ENCODE data around the gene TRIM25.
A peak's percentile ranks its signal among the peaks of the same experiment; 100 is the strongest.

TRIM25 gene

GRCh38 chr17:56913867-56914580 is at the start of gene TRIM25:
TRIM25 (minus strand) TSS chr17:56914049; CDS start chr17:56913988, 61 bp downstream.
- peak within 1 kb of the TSS; percentile 95 for H3K27ac ChIP-seq (ENCODE audit: low read depth, low read length)
- H3K27me3 ChIP-seq (ENCODE audit: control insufficient read depth in 5 of 5, insufficient read depth in 4 of 5, low read length in 5 of 5) = no peaks in the 10 kb centered on the region
- peak within 1 kb of the TSS; percentile 87 to 98 (median 97) for H3K4me3 ChIP-seq (ENCODE audit: low read depth in 1 of 5, low read length in 5 of 5)
- peaks cover 0 to 2% (median 0%) of the 10 kb centered on the region in 5 donors for H3K36me3 ChIP-seq (ENCODE audit: control insufficient read depth in 5 of 5, insufficient read depth in 5 of 5, low read length in 5 of 5)
- H3K9me3 ChIP-seq (ENCODE audit: control insufficient read depth in 5 of 5, low read length in 5 of 5) = peaks cover 0 to 4% (median 0%) of the 10 kb centered on the region in 5 donors
- peak within 1 kb of the TSS; percentile 86 to 97 (median 96) for H3K9ac ChIP-seq (ENCODE audit: low read length in 5 of 5)
- peaks cover 18 to 66% (median 58%) of the 10 kb centered on the region in 5 donors for H3K4me1 ChIP-seq (ENCODE audit: control insufficient read depth in 5 of 5, insufficient read depth in 5 of 5, low read length in 5 of 5)

- H3K27ac ChIP-seq (ENCODE audit: low read depth, low read length) = peak within 1 kb of the TSS; percentile 84
- peak within 1 kb of the TSS; percentile 80 to 95 (median 92) for H3K4me3 ChIP-seq (ENCODE audit: low read depth in 1 of 5, low read length in 5 of 5)
- H3K9me3 ChIP-seq (ENCODE audit: control insufficient read depth in 5 of 5, low read length in 5 of 5) = no peaks in the 10 kb centered on the region
These were observed 47.0 kb upstream of the TRIM25 start, which contains the start of gene COIL for GRCh38 chr17:56960596-56961538. COIL (minus strand) TSS chr17:56961050; CDS start chr17:56961019, 31 bp downstream.

GRCh38 chr17:56956992-56957391 is 43.1 kb upstream of the TRIM25 start:
- H3K4me3 ChIP-seq (ENCODE audit: low read depth in 1 of 5, low read length in 5 of 5) = no peak overlapping the region
- peaks cover 2 to 17% (median 12%) of the 10 kb centered on the region in 5 donors for H3K4me1 ChIP-seq (ENCODE audit: control insufficient read depth in 5 of 5, insufficient read depth in 5 of 5, low read length in 5 of 5)
- no peak overlapping the region for H3K27ac ChIP-seq (ENCODE audit: low read depth, low read length)
- no peaks in the 10 kb centered on the region for H3K9me3 ChIP-seq (ENCODE audit: control insufficient read depth in 5 of 5, low read length in 5 of 5)
- no peaks in the 10 kb centered on the region for H3K27me3 ChIP-seq (ENCODE audit: control insufficient read depth in 5 of 5, insufficient read depth in 4 of 5, low read length in 5 of 5)
- no peaks in the 10 kb centered on the region for H3K36me3 ChIP-seq (ENCODE audit: control insufficient read depth in 5 of 5, insufficient read depth in 5 of 5, low read length in 5 of 5)
- H3K9ac ChIP-seq (ENCODE audit: low read length in 5 of 5) = no peak overlapping the region

More at GRCh38 chr17:56960596-56961538, 47.0 kb upstream of the TRIM25 start, which contains the start of gene COIL:
- no peaks in the 10 kb centered on the region for H3K36me3 ChIP-seq (ENCODE audit: control insufficient read depth in 5 of 5, insufficient read depth in 5 of 5, low read length in 5 of 5)
- peaks cover 2 to 17% (median 12%) of the 10 kb centered on the region in 5 donors for H3K4me1 ChIP-seq (ENCODE audit: control insufficient read depth in 5 of 5, insufficient read depth in 5 of 5, low read length in 5 of 5)
- no peaks in the 10 kb centered on the region for H3K27me3 ChIP-seq (ENCODE audit: control insufficient read depth in 5 of 5, insufficient read depth in 4 of 5, low read length in 5 of 5)
- peak within 1 kb of the TSS; percentile 76 to 91 (median 89) for H3K9ac ChIP-seq (ENCODE audit: low read length in 5 of 5)

- H3K27ac ChIP-seq (ENCODE audit: low read depth, low read length) = no peak overlapping the region
- H3K9me3 ChIP-seq (ENCODE audit: control insufficient read depth in 5 of 5, low read length in 5 of 5) = no peaks in the 10 kb centered on the region
- H3K4me1 ChIP-seq (ENCODE audit: control insufficient read depth in 5 of 5, insufficient read depth in 5 of 5, low read length in 5 of 5) = peaks cover 0 to 5% (median 0%) of the 10 kb centered on the region in 5 donors
- no peak overlapping the region for H3K4me3 ChIP-seq (ENCODE audit: low read depth in 1 of 5, low read length in 5 of 5)
- H3K36me3 ChIP-seq (ENCODE audit: control insufficient read depth in 5 of 5, insufficient read depth in 5 of 5, low read length in 5 of 5) = peaks cover 17 to 43% (median 29%) of the 10 kb centered on the region in 5 donors
- H3K9ac ChIP-seq (ENCODE audit: low read length in 5 of 5) = no peak overlapping the region
- H3K27me3 ChIP-seq (ENCODE audit: control insufficient read depth in 5 of 5, insufficient read depth in 4 of 5, low read length in 5 of 5) = no peaks in the 10 kb centered on the region
These were observed 35.7 kb upstream of the TRIM25 start for GRCh38 chr17:56949595-56949994.

GRCh38 chr17:56948491-56948890 is 34.6 kb upstream of the TRIM25 start:
- peaks cover 0 to 5% (median 0%) of the 10 kb centered on the region in 5 donors for H3K4me1 ChIP-seq (ENCODE audit: control insufficient read depth in 5 of 5, insufficient read depth in 5 of 5, low read length in 5 of 5)
- H3K36me3 ChIP-seq (ENCODE audit: control insufficient read depth in 5 of 5, insufficient read depth in 5 of 5, low read length in 5 of 5) = peaks cover 20 to 53% (median 35%) of the 10 kb centered on the region in 5 donors
- H3K27me3 ChIP-seq (ENCODE audit: control insufficient read depth in 5 of 5, insufficient read depth in 4 of 5, low read length in 5 of 5) = no peaks in the 10 kb centered on the region
- no peak overlapping the region for H3K27ac ChIP-seq (ENCODE audit: low read depth, low read length)
- H3K4me3 ChIP-seq (ENCODE audit: low read depth in 1 of 5, low read length in 5 of 5) = no peak overlapping the region
- H3K9ac ChIP-seq (ENCODE audit: low read length in 5 of 5) = no peak overlapping the region
- H3K9me3 ChIP-seq (ENCODE audit: control insufficient read depth in 5 of 5, low read length in 5 of 5) = no peaks in the 10 kb centered on the region

GRCh38 chr17:56947741-56948140 is 33.9 kb upstream of the TRIM25 start:
- Histone ChIP-seq H3K27me3 (ENCODE audit: control insufficient read depth in 5 of 5, insufficient read depth in 4 of 5, low read length in 5 of 5) (no peaks in the 10 kb centered on the region), H3K9me3 (ENCODE audit: control insufficient read depth in 5 of 5, low read length in 5 of 5) (no peaks in the 10 kb centered on the region), H3K36me3 (ENCODE audit: control insufficient read depth in 5 of 5, insufficient read depth in 5 of 5, low read length in 5 of 5) (peaks cover 26 to 57% (median 42%) of the 10 kb centered on the region in 5 donors), H3K9ac (ENCODE audit: low read length in 5 of 5) (no peak overlapping the region), H3K4me3 (ENCODE audit: low read depth in 1 of 5, low read length in 5 of 5) (no peak overlapping the region), H3K27ac (ENCODE audit: low read depth, low read length) (no peak overlapping the region), H3K4me1 (ENCODE audit: control insufficient read depth in 5 of 5, insufficient read depth in 5 of 5, low read length in 5 of 5) (peaks cover 0 to 5% (median 0%) of the 10 kb centered on the region in 5 donors)

- Histone ChIP-seq H3K4me3 (ENCODE audit: low read depth in 1 of 5, low read length in 5 of 5) (no peak overlapping the region), H3K9ac (ENCODE audit: low read length in 5 of 5) (no peak overlapping the region), H3K4me1 (ENCODE audit: control insufficient read depth in 5 of 5, insufficient read depth in 5 of 5, low read length in 5 of 5) (peaks cover 0 to 5% (median 0%) of the 10 kb centered on the region in 5 donors), H3K27me3 (ENCODE audit: control insufficient read depth in 5 of 5, insufficient read depth in 4 of 5, low read length in 5 of 5) (no peaks in the 10 kb centered on the region), H3K27ac (ENCODE audit: low read depth, low read length) (no peak overlapping the region), H3K9me3 (ENCODE audit: control insufficient read depth in 5 of 5, low read length in 5 of 5) (no peaks in the 10 kb centered on the region), H3K36me3 (ENCODE audit: control insufficient read depth in 5 of 5, insufficient read depth in 5 of 5, low read length in 5 of 5) (peaks cover 32 to 72% (median 53%) of the 10 kb centered on the region in 5 donors)
These were observed 32.2 kb upstream of the TRIM25 start for GRCh38 chr17:56945938-56946505.

GRCh38 chr17:56943505-56944125 is 29.8 kb upstream of the TRIM25 start:
- no peak overlapping the region for H3K4me3 ChIP-seq (ENCODE audit: low read depth in 1 of 5, low read length in 5 of 5)
- no peak overlapping the region for H3K9ac ChIP-seq (ENCODE audit: low read length in 5 of 5)
- peaks cover 29 to 66% (median 48%) of the 10 kb centered on the region in 5 donors for H3K36me3 ChIP-seq (ENCODE audit: control insufficient read depth in 5 of 5, insufficient read depth in 5 of 5, low read length in 5 of 5)
- H3K4me1 ChIP-seq (ENCODE audit: control insufficient read depth in 5 of 5, insufficient read depth in 5 of 5, low read length in 5 of 5) = no peaks in the 10 kb centered on the region
- no peak overlapping the region for H3K27ac ChIP-seq (ENCODE audit: low read depth, low read length)
- no peaks in the 10 kb centered on the region for H3K27me3 ChIP-seq (ENCODE audit: control insufficient read depth in 5 of 5, insufficient read depth in 4 of 5, low read length in 5 of 5)
- H3K9me3 ChIP-seq (ENCODE audit: control insufficient read depth in 5 of 5, low read length in 5 of 5) = no peaks in the 10 kb centered on the region

- Histone ChIP-seq H3K9me3 (ENCODE audit: control insufficient read depth in 5 of 5, low read length in 5 of 5) (no peaks in the 10 kb centered on the region), H3K27ac (ENCODE audit: low read depth, low read length) (no peak overlapping the region), H3K4me3 (ENCODE audit: low read depth in 1 of 5, low read length in 5 of 5) (no peak overlapping the region), H3K9ac (ENCODE audit: low read length in 5 of 5) (no peak overlapping the region), H3K27me3 (ENCODE audit: control insufficient read depth in 5 of 5, insufficient read depth in 4 of 5, low read length in 5 of 5) (no peaks in the 10 kb centered on the region), H3K4me1 (ENCODE audit: control insufficient read depth in 5 of 5, insufficient read depth in 5 of 5, low read length in 5 of 5) (peaks cover 0 to 8% (median 0%) of the 10 kb centered on the region in 5 donors), H3K36me3 (ENCODE audit: control insufficient read depth in 5 of 5, insufficient read depth in 5 of 5, low read length in 5 of 5) (peaks cover 29 to 79% (median 50%) of the 10 kb centered on the region in 5 donors)
These were observed 26.1 kb upstream of the TRIM25 start for GRCh38 chr17:56939869-56940484.
